ENCODE measurements around the gene CRYBA2. TPM values are rescaled to one million over a fixed set of nuclear protein-coding genes. Genes with fewer than 3 reads are reported as not detected.
A peak's percentile ranks its signal among the peaks of the same experiment; 100 is the strongest.

Gene CRYBA2
- total RNA-seq, 1 donor, result not detected

DNA sequence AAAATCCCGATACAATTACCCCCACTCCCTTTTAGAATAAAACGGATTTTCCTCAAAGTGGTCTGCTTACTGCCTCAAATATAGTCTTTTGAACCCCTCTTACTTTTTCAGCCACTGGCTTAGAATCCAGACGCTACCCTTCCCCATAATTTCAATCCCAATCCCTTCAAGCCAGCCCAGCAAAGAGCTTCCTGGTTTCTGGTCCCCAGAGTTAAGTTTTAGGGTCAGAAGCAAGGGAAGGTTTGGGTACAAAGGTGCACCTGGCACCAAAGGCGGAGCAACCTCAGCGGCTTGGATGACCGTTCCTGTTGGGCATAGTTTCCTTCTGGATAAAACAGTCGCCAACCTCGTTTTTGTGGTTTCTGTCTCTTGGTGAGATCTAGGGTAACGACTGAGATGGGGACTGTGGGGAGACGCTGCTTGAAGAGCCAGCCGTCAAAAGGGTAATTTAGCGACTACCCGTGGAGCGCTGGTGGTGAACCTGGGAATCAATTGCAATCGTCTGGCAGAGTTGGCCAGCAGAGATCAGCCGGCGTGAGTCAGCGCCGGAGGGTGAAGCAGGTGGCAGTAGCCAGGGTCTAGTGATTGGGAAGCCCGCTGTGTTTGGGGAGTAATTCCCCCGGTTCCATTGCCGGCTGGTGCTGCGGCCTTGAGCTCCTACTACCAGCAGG lies 9.8 kb downstream of the CRYBA2 start:
- no peak for DNase-seq (ENCODE audit: low read depth in 2 of 3, low spot score in 2 of 3)

DNA sequence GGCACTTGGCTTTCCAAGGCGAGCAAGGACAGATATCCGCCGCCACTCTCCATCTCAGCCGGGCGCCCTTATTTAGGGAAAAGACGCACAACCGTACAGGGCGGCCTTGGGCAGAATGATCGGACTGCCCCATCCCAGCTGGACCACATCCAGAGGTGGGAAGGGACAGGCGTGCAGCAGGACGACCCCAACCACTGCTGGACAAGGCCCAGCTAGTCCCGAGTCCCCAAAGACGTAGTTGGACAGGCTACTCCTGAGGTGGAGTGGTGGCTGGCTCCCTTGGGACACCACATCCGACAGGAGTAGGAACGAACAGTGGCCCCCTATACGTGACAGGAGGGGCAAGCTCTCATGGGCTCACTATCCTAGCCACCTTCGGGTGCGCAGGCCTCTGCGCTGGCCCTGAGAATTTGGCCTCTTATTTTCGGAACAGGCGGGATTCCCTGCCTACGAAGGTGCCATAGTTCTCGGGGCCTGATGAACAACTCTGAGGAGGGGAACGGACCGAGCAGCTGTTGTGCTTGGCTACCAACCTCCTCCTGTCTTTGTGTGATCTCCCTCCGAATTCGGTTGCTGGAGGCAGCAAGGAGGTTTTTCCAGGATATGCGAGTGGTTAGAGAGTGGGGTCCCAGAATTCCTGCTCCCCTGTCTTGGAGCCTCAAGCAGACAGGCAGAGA lies 10.5 kb downstream of the CRYBA2 start:
- DNase-seq (ENCODE audit: low read depth in 2 of 3, low spot score in 2 of 3), result no peak

DNA sequence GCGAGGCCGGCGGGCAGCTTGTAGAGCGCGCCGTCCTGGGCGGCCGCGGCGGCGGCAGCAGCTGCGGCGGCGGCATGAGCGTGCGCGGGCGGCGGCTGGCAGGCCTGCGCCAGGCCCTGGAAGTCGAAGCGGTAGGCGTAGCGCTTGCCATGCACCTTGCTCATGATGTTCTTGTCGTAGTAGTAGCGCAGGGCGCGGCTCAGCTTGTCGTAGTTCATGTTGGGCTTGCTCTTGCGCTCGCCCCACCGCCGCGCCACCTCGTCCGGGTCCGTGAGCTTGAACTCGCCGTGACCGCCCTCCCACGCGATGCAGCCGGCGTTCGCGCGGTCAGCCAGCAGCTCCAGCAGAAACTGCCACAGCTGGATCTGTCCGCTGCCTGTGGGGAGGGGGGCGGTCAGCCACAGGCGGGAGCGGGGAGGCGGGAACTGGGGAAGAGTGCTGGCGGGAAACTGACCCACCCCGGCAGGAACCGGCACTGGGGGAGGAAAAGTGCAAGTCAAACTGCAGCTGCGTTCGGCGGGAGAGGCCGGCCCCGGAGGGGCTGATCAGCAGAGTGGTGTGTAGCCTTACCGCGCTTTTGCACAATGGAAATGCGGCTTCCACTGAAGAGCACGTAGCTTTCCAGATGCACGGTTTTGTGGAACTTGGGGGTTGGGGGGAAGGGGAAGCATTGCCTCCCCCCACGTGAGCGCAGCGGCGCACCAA lies 11.2 kb downstream of the CRYBA2 start:
- DNase-seq (ENCODE audit: low read depth in 2 of 3, low spot score in 2 of 3), result peak in 1 of 3 donors; percentile 48

DNA sequence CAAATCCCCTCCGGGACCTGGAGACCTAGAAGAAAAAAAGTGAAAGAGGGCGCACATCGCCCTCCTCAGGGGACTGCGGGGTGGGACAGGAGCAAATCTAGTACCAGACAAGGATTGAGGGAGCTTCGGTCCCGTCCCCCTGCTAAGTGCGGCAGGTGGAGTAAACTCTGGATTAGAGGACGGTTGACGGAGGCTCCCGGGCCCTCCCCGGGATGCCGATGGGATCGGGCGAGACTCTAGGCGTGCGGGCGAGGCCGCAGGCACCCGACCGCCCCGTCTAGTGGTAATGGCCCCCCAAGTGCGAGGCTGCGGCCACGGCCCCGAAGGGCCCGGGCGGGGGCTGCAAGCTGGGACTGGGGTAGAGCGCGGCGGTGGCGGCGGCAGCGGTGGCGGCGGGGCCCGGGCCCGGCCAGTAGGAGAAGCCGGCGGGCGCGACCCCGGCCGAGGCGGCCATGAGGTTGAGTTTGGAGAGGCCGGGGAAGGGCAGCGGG lies 11.8 kb downstream of the CRYBA2 start:
- DNase-seq (ENCODE audit: low read depth in 2 of 3, low spot score in 2 of 3), result no peak

DNA sequence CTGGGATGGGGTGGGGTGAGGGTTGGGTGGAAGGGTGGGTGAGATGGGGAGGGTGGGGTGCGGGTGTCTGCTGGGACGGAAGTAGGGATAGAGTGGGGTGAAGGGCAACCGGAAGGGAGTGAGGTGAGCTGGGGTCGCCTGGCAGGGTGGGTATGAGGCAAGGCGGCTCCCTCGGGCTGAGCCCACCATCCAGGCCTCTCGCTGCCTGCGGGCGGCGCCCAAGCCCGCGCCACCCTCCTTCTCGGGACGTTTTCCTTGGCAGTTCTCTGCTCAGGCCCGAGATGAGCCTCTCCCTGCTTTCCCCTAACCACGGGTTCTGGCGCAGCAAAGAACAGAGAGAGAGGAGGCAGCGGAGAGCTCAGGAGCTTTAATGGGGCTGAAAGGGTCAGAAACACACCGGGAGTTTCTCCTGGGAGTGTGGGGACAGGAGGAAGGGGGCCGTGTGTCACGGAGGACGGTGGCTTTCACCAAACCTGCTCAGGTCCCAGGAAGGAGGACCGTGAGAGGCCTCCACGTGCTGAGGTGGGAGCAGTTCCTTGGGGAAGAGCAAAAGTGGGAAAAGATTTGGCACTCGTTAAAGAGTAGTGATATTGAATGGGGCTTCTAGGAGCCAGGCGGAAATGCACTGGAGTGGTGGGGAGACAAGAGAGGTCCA lies 12.4 kb downstream of the CRYBA2 start:
- no peak for DNase-seq (ENCODE audit: low read depth in 2 of 3, low spot score in 2 of 3)

DNA sequence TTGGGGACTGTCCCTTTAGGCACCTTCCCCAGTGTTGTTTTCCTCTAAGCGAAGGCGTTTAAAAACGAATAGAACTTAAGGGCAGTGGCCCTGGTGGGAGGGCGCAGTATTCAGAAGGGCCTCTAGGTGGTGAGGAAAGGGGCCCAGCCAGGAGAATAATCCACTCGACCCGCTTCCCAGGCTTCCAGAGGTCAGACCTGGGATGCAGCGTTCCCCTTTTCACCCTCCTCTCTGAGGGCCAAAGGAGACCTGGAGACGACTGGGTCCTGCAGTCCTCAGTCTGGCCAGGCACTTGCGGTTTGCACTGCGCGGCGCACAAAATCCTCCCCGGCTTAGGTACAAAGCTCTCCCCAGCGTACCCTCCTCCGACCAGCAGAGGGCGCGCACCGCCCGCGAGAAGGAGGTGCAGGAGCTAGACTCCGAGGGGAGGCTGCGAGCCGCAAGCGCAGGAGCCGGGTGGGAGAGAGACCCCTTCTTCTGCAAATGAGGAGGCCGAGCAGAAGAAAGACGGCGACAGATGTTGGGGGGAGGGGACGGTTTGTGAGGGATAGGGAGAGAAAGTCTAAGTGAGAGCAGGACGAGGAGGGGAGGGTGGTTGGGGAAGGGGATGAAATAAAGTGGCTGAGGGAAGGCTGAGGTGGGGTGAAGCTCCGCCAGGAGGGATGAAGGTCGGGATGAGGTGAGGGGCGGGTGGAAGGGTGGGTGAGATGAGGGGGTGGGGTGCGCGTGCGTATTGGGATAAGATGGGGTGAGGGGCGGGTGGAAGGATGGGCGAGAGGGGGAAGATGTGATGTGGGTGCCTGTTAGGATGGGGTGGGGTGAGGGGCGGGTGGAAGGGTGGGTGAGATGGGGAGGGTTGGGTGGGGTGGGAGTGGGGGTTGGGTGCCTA lies 13.1 kb downstream of the CRYBA2 start:
- peak; percentile 75 to 92 (median 89) for DNase-seq (ENCODE audit: low read depth in 2 of 3, low spot score in 2 of 3)

DNA sequence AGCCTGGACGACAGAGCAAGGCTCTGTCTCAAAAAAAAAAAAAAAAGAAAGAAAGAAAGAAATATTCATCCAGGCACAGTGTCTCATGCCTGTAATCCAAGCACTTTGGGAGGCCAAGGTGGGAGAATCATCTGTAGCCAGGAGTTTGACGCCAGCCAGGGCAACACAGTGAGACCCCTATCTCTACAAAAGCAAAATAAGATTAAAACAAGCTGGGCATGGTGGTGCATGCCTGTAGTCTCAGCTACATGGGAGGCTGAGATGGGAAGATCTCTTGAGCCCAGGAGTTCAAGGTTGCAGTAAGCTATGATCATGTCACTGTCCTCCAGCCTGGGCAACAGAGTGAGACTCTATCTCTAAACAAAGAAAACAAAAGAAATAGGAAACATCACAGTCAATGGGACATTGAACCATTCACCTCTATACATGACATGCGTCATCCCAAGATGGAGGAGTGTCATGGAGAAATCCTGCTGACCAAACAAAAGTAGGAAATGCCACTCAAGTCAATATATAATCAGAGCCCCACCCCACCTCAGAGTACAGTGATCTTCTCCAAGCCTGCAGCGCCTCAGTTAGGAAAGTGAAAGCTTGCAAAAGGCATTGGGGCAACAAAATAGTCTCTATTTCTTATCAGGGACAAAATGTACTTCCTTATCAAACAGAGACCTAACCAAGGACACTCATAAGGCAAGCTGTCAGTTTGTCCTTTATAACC lies 18.0 kb downstream of the CRYBA2 start:
- DNase-seq (ENCODE audit: low read depth in 2 of 3, low spot score in 2 of 3), result no peak

DNA sequence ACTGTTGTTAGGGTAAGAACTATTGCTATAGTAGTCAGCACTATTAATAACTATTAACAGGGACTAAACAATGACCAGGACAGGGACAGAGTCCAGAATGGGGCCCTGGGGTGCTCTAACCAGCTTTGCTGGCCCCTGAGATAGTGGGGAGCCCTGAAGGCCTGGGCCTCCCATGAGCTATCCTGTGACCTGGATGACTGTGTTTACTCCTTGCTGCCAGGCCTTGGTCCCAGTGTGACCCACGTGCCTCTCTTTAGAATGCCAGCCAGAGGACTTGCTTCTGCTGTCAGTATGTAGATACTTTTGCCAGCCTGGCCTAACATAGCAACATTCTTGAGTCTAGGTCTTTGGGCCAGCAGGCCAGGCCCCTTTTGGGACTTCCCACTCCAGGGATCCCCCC lies 22.3 kb downstream of the CRYBA2 start:
- no peak for DNase-seq (ENCODE audit: low read depth in 2 of 3, low spot score in 2 of 3)

DNA sequence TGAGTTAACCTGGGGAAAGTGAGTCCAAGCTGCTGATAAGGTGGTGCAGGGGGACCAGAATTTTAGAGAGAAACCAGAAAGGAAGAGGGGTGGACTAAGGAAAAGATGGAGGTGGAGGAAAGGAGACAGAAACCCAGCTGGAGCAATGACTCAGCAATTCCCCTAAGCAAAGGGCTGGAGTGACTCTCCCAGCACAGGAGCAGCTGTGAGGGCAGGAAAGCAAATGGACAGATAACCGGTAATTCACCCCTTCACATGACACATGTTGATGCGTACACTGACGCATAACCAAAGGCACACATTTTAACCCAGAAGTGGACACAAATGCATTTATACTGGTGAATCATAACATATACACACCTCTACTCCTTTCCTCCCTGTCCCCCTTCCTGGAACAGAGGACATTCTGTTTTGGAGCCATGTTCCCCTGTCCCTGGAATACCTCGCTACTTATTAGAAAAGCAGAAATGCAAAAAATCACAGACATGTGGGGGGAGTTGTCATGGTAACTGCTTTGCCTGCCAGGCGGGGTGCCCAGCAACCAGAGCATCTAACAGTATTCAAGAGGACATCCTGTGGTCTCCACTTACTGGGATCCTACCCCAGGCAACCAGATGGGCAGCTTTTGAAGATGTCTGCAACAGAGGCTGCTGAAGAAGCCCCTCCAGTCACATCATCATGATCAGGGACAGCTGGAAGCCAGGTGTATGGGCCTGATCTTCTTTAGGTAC lies 29.0 kb downstream of the CRYBA2 start:
- no peak for DNase-seq (ENCODE audit: low read depth in 2 of 3, low spot score in 2 of 3)

DNA sequence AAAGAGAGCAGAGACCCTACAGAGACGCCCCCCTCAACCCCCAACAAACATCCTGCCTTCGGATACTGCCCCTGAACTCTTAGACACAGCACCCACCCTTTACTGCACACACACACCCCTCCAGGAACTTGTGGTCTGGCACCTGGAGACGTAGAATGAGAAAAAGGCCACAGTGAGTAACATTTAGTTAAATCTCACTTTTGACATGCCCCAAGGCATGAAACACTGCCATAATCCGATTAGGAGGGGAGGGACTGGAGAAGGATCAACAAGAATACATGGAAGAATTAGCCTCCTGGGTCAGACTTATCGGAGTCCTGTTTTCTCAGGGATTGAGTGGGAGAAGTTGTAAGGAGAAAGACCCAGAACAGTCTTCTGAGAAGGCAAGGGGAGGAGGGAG lies 29.6 kb downstream of the CRYBA2 start:
- DNase-seq (ENCODE audit: low read depth in 2 of 3, low spot score in 2 of 3), result no peak

DNA sequence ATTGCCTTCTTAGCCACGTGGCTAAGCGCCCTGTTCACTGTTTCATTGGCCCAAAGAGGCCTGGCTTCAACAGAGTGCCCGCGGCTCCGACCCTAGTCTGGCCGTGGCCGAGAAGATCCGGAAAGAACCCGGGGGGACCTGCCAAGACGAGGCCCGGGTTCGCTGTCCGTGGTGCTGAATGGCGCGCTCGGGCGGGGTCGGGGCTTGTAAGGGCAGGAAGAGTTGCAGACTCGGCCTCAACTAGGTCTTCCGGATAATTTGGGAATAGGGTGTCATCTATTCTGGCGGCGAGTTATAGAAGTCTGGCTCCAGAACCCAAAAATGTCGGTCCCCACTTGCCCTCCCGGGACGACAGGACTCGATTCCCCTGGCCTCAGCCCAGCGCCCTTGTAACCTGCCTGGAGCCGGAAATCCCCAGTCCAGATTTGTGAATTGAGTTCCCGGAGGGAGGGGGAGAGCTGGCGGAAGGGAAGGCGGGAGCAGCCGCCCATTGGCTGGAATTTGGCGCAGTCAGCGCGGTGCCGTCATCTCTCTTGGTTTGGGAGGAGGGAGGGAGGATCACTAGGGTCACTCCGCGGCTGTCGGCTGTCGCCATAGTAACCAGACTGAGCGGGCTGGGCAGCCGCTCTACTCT lies 30.2 kb downstream of the CRYBA2 start:
- peak in 2 of 3 donors; percentile 59 to 72 for DNase-seq (ENCODE audit: low read depth in 2 of 3, low spot score in 2 of 3)

DNA sequence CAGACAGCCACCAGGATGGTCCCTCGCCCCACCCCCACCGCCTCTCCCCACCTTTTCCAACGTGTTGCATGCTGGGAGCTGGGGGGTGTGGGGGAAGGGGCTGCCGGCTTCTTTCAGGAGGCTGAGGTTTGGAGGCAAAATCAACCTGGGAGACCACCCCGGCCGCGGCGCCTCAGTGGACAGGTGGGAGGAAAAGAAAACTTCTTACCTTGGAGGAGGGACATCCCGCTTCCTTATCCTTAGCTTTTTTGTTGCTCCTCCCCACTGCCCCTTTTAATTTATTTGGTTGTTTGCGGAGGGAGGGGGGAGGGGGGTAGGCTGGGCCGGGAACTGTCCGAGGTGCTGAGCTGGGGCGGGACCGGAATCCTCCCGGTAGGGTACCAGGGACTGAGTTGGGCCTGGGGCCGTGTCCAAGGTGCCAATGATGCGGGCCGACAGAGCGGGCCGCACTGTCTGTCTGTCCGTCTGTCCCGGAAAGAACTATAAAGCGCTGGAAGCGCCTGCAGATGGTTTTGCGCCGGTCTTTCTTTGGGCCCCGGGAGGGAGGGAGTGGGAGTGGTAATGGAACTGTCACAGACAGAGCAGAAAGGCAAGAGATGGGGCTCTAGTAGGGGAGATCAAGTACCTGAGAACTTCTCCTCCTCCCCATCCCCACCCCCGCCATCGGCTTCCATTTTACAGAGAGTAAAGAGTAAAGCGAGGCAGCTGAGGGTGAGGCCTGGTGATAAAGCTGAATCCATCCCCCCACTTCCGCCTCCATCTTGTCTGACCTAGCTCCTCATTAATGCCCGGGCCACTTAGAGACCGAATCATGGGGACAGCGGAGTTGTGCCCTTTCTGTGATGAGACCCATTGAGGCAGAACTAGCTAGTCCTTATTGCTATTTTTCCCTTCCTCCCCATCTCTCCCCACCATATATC lies 31.3 kb downstream of the CRYBA2 start:
- no peak for DNase-seq (ENCODE audit: low read depth in 2 of 3, low spot score in 2 of 3)

DNA sequence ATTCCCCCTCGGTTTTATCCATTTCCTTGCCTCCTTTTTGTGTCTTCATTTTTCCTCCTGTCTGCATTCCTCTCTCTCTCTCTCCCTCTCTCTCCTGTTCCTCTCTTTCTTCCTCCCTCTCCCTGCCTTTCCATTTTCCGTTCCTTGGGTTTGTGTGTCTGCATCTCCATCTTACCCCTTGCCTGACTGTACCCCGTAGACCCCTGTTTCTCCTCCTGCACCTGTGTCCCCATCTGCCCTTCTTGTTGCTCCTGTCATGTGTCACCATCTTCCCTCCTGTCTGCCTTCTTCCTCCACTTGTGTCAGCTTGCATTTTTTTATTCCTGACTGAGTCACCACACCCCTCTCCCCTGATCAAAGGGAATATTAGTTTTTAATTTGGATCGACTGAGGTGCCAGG lies 32.0 kb downstream of the CRYBA2 start:
- no peak for DNase-seq (ENCODE audit: low read depth in 2 of 3, low spot score in 2 of 3)

DNA sequence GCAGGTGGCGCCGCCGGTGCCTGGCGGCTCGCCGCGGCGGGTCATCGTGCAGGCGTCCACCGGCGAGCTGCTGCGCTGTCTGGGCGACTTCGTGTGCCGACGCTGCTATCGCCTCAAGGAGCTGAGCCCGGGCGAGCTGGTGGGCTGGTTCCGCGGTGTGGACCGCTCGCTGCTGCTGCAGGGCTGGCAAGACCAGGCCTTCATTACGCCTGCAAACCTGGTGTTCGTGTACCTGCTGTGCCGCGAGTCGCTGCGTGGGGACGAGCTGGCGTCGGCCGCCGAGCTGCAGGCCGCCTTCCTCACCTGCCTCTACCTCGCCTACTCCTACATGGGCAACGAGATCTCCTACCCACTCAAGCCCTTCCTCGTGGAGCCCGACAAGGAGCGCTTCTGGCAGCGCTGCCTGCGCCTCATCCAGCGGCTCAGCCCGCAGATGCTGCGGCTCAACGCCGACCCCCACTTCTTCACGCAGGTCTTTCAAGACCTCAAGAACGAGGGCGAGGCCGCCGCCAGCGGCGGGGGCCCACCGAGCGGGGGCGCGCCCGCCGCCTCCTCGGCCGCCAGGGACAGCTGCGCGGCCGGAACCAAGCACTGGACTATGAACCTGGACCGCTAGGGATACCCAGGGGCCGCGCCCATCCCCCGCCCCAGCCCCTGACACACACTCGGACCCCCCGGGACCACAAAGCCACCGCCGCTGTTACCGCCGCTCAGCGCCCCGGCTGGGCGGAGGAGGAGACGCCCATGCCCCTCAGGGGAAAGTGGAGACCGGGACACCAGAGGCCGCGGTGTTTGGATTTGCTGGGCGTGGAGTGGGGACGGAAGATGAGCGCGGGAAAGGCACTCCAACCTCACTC lies 32.7 kb downstream of the CRYBA2 start:
- DNase-seq (ENCODE audit: low read depth in 2 of 3, low spot score in 2 of 3), result no peak

DNA sequence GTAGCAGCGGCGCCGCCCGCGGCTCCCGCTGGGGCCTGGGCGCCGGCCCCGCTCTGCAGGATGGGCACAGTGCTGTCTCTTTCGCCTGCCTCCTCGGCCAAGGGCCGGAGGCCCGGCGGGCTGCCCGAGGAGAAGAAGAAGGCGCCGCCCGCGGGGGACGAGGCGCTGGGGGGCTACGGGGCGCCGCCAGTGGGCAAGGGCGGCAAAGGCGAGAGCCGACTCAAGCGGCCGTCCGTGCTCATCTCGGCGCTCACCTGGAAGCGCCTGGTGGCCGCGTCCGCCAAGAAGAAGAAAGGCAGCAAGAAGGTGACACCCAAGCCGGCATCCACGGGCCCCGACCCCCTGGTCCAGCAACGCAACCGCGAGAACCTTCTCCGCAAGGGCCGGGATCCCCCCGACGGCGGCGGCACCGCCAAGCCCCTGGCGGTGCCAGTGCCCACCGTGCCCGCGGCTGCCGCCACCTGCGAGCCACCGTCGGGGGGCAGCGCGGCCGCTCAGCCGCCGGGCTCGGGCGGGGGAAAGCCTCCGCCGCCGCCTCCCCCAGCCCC lies 33.4 kb downstream of the CRYBA2 start:
- no peak for DNase-seq (ENCODE audit: low read depth in 2 of 3, low spot score in 2 of 3)

DNA sequence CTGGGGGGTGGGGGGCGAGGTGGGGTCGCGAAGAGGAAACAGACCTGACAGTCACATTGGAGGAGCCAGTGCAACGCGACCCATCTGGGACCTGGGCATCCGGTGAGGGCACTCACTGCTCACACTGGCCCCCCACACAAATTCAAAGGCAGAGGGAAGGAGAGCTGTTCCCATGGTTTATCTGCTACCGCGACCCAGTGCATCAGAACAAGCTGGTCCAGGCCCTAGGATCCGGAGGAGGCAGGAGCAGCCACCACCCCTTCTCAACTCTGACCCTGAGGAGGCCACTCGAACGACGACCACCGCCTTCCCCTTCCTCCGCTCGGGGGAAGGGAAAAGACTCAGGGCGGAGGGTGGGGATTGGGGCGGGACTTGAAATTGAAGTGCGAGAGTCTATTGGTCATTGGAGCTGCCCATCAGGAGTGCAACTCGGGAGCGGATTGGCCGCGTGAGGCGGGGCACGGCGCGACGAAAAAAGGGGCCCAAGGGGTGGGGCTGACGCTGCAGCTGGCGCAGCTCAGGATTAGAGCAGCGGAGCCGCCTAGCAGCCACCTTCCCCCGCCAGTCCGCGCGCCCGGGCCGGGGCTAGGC lies 34.0 kb downstream of the CRYBA2 start, which contains the start of gene CDK5R2:
Gene CDK5R2 (plus strand): TSS at position 526 of the 591 bp plus-strand sequence. CDS start 155 bp downstream, outside the sequence.
- DNase-seq (ENCODE audit: low read depth in 2 of 3, low spot score in 2 of 3), result peak in 2 of 3 donors; percentile 85 to 90

All from hematopoietic multipotent progenitor cell (in vitro differentiated cells).